ENCODE results near the gene MSRB3.
"Not testable (repeated sequence)": the region's sequence is repeated elsewhere in the genome, so short reads cannot be mapped to it uniquely, and the experiment has no call there.

The MSRB3 gene

DNA sequence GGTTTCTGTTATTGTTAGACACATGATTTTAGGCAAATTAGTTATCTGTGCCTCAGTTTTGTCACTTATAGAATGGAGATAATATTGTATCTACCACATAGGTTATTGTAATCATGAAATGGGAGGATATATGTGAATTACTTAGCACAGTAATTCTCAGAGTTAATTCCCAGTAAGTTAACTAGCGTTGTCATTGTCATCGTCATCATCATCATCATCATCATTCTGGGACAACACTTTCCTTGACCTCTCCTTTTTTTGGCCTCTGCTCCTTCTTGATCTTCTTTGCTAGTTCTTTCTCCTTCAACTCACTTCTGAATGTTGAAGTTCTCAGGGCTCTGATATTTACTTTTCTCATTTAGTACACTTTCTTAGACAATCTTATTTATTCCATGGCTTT lies 13.8 kb downstream of the MSRB3 start:
- DNase-seq: no peak

DNA sequence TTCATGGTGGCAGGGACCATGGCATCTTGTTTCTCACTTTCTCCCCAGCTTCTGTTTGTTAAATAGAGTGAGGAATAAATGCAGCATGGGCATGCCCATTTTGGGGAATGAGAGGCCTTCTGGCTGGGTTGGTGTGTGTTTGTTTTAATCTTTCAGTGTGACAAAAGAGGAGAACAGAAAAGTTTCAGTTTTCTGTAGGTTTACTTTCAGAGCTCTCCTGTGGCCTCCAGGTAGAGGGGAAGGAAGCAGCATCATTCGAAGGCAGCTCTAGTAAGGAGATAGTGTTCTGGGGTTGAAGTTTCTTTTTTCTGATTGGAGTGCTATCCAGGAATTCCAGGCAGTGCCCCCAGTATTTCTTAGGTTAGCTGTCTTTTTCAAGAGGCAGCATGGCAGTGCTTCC lies 15.3 kb downstream of the MSRB3 start:
- no peak for DNase-seq

DNA sequence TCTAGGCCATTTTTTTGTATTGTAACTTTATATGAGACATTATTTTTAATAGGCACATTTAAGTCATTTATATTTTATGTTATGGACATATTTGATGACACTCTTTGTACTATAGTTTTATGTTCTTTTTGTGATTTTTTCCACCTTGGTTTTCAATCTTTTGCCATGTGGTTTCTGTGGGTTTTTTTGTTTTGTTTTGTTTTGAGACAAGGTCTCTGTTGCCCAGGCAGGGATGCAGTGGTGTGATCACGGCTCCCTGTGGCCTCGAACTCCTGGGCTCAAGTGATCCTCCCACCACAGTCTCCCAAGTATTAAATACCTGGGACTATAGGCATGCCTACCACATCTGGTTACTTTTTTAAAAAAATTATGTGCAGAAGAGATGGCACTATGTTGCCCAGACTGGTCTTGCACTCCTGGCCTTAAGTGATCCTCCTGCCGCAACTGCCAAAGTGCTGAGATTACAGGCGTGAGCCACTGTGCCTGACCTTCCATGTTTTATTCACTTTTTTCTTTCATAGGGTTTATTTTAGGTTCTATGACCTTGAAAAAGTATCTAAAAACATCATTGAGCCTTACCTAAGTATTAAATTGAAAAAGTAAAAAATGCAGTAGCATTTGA lies 16.3 kb downstream of the MSRB3 start:
- DNase-seq: no peak

DNA sequence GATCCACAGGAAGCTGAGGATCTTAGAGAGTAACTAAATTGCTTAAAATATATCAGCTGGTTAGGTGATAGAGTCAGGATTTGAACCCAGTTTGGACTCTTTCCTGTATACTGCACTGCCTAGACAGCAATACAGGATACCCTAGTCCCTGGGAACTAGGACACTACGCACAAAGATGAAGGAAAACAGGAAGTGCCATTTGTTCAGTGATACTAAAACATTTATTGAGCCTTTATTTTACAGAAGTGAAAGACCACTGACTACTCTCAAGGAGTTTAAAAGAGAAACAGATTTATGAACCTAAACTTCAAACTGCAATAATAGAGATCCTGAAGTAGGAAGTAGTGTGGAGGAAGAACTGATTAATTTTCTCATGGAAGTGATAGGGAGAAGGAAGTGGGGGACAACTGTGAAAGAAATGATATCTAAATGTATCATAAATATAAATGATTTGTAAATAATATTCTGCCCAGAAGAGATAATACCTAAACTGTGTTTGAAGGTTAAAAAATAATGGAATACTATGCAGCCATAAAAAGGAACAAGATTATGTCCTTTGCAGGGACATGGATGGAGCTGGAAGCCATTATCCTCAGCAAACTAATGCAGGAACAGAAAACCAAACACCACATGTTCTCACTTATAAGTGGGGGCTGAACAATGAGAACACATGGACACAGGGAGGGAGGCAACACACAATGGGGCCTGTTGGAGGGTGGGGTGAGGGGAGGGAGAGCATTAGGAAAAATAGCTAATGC lies 18.2 kb downstream of the MSRB3 start:
- no peak for DNase-seq

DNA sequence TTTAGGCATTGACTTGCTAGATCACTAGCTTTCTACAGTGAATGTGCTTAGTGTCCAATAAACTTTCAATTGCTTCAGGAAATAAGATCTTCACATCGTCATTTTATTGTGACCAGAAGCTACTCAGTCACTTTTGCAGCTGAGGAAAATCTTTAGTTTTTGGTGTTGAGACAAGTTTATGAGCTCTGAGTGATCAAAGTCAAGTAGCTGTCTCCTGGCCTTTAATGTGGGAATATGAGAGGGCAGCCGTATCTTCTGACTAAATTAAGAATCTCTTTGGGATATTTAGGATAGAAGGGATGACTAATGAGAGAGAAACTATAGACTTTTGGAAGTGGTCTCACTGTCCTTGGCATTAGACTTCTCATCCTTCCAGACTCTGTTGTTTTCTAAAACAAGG lies 21.6 kb downstream of the MSRB3 start:
- no peak for DNase-seq

DNA sequence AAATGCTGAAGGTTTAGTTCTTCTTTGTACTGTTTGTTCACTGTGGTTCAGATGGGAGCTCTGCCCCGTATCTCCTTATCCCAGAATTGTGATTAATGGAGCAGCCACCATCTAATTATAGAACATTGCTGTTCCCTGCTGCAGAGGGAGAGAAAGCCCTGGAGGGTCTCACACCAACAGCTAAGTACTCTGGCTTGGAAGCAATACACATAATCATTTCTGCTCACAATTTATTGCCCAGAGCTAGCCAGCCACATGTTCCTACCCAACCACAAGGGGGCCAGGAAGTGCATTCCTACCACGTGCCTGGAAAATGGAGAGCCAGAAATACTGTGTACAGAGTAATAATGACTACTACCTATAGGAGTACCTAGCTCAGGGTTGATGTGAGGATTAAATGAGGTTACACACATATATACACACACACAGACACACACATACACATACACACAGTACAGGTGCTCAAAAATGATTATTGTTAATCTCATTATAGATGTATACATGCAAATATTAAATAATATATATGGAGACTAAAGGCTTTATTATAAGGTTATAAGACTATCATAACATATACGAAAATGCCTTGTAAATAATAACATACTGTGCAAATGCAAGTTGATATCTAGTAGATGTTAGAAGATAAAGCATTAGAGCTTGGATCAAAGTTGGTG lies 22.3 kb downstream of the MSRB3 start:
- DNase-seq: no peak

DNA sequence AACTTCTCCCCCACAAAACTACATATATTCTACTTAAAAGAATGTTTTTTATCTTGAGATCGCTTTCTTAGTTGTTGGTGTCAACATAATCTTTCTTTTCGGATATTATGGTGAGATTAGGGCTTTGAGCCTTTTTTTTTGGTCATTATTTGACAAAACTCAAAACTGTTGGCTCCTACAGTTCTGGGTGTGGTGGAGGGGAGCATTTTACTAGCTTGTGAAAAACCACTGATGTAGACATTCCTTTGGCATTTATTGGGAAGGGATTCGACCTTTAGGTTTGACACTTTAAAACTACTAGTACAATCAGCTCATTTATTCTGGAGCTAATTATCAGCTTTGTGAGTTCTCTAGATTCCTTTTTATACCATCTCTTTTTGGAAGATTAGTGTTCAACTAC lies 24.4 kb downstream of the MSRB3 start:
- DNase-seq: no peak

DNA sequence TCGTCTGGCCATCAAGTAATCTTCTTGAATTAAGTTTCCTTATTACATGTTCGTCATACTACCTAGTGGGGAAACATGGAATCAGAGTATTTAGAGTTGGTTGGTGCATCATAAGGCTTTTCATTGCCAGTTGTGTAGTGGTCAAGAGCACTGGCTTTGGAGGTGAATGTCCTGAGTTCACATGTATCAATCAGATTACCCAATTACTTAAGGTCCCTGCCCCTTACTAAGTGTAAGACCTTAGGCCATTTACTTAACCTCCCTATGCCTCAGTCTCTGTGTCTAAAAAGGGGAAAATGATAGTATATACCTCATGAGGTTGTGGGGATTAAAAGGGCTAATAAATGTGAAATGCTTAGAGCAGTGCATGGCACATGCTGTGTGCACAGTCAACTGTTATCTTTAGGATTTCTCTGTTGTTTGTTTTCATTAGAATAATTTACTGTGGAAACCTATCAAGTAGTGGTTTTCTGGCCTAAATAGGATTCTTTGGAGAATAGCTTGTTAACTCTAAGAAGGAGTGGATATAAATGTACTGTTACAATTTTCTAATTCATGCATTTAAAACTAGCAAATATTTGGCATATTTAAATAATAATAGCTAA lies 27.0 kb downstream of the MSRB3 start:
- DNase-seq: no peak

DNA sequence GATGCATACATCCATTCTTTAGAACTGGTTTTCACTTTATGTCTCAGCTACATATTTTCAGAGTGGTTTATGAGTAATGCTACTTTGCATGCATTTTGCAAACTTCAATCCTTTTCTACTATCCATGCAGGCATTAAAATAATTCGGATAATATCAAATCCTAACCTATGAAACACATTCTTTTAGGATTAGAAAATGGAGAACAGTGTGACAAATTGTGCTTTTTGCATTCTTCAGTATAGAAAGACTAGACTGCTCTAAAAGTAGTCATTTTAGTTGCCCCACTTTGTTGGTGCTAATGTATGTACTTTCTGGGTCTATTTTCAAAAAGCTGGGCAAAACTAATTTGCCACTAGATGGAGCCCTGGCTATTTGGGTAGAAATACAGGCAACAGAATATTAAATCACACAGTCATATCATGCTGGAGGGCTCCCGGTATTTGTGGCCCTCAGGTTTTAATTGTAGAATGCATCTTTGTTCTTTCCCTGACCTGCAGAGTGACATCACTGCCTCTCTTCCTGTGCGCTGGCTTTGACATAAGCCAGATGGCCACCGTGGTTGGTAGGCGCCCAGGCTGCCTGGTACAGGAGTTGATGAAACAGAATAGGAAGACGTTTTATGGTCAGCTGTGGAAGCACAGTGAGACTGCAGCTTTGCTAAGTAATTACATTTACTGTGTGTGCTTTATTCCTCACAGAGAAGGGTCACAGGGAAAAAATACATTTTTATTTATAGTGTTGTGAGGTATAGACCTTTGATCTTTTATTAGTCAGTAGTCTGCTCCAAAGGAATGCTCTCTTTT lies 28.1 kb downstream of the MSRB3 start:
- no peak for DNase-seq

DNA sequence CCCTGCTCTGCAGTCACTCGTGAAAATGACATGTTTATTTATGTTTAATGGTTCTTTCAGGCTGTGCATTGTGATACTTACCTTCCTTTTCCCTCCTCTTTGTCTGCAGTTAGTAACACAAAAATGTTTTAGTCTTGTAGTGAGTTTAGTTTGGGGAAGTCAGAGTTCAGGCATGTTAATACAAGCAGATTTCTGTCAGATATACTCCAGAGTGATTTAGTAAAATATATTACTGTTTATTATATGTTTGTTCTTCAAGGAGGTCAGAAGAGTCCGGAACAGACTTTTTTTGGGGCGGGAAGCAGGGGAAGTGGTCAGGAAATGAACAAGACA lies 28.7 kb downstream of the MSRB3 start:
- DNase-seq: no peak

DNA sequence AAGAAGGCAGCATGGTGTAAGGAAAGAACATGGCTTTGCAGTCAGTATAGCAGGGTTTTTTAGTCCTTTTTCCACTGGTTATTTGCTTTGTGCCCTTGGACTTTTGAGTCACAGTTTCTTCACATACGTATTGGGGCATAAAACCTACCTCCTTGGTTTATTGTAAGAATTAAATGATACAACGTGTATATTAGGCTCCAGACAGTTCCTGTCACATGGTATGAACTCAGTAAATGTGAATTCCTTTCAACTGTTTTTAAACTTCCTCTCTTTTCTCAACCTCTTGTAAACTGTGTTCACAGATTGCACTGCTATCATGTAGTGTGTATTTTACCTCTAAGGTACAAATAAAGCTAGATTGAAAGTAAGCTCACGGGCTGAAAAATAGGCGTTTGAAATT lies 29.5 kb downstream of the MSRB3 start:
- no peak for DNase-seq

DNA sequence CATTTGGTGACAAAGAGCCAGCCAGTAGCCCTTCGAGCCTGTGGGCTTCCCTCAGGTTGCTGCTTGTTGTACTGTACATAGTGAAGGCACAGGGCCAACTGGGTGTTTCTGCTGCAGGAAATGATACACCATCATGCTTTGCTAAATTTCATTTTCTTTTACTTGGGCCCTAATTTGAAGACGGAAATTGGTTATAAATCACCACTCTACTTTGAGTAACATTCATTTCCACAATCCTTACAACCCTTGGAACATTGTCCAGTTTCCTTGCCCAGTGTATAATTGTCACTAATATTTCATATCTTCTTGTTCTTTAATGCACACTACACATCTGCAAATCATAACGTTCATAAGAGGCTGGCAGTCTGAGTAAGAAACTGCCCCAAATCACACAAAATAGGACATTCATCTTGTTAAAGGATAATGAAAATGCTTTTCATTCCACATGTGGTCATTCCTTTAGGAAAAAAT lies 30.2 kb downstream of the MSRB3 start:
- DNase-seq: no peak

DNA sequence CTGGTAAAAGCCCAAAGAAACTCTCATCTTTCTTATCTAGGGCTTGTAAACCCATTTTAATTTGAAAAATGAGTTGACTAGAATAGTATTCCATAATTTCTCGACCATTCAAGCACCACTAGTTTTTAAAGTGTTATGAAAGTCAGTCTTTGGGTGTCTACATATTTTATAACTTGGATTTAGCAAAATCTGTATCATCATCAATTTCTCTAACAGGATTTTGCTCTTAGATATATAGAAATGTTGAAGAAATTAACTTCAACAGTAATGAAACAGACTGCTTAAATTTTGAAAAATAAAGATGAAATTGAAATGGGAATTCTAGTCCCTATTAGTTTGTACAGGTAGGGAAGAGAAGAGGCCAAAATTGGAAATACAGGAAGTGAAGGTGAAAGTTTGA lies 32.8 kb downstream of the MSRB3 start:
- no peak for DNase-seq

DNA sequence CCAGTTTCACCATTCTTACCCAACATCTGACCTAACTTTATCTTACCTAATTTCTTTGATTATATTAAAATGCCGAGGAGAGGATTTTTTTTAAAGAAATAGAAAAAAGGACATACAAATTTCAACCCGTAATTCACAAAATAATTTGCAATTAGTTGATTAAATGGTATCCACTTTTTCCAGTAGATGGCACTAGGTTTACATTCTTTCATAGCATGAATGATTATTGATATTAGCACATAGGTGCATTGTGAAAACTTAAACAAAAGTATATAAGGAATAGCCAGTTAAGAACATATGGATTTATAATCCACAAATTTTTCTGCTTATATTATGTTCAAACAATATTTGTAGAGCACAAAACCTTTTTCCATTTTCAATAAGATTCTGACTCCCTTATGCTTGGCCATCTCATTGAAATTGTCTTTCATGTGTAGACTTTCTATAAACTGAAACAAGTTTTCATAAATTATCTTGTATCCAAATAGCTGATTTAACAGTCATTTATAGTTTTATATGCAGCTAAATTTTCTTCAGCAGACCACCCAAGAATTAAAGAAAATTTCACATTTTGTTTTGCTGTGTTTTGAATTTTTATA lies 35.3 kb downstream of the MSRB3 start:
- DNase-seq: no peak

DNA sequence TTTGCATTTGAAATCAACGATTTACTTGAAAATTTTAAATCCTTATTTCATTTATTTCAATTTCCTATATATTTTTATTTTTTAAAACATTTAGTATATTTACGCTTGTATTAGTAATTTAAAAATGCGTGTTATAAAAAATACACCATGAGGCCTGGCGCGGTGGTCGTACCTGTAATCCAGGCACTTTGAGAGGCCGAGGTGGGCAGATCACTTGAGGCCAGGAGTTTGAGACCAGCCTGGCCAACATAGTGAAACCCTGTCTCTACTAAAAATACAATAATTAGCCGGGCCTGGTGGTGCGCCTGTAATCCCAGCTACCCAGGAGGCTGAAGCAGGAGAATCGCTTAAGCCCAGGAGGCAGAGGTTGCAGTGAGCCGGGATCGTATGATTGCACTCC lies 36.8 kb downstream of the MSRB3 start:
- not testable (repeated sequence) for DNase-seq

DNA sequence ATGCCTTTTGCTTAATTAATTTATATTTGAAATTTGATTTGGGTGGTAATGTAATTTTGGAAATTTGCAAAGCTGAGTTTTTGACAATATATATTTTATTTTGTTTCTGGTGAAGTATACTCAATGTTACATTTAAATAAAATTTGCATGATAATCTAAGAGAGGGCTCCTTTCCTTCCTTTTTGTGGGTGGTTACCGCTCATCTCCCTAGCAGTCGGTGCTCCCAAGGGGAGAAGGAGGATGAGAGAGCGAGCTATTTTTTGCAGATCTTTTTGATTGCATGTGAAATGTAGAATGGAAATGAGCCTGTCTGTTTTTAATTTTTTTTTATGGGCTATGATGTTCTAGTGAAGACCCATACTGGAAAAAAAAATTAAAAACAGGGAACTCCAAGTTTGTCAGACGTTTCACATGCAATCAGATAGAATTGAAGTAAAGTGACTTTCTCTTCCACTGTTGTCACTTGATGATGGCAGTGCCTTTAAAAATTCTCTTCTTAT lies 39.8 kb downstream of the MSRB3 start:
- DNase-seq: no peak

DNA sequence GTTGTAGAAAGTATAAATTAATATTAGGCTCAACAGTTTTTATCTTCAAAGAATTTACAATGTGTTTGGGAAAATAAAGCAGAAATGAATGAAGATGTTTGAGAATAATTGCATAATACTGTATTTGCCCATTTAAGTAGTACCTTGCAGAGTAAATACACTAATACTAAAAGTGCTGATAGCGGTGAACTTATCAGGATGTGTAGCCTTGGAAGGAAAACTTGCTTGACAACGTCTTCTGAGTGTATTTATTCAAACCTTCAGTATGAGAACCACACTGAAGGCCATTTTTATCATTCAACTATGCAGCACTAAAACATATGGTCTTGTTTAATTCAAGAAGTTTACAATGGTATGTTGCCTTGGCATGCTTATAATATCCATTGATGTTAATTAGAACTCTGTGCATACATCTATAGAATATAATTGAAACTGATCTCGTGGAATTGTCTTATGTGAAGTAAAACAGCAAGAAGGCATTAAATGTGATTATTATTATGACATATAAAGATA lies 41.3 kb downstream of the MSRB3 start:
- no peak for DNase-seq

DNA sequence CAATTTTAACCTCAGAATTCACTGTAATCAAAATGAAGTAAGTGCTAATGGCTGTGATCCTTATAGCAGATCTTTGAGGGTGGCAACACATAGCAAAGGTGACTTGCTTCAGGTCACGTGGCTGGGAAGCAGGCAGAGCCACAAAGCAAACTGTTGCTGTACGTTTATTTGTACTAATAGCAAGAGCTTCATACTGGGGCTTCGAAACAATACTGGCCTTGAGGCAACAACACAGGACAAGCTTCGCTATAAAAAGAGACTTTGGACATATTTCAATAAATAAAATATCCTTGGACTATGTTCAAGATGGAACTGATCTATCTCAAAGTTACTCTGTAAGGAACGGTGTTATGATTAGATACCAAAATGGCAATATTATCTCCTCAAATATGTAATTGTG lies 44.6 kb downstream of the MSRB3 start:
- no peak for DNase-seq

DNA sequence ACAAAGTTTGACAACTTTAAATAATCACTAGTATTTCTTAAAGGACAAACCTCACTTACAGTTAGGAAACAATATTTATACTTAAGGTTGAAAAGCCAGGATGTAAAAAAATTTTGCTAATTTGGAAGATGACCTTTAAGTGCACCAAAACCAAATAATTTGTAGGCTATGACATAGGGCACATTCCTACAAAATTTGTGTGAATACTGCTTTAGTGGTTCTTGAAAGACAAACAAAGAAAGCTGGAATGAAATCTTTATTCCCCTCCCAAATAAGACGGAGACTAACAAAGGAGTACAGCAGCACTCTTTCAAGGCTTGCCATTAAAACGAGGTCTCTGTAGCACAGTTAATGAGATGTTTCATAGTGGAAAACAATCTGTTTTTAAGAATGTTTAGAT lies 45.6 kb downstream of the MSRB3 start:
- no peak for DNase-seq

DNA sequence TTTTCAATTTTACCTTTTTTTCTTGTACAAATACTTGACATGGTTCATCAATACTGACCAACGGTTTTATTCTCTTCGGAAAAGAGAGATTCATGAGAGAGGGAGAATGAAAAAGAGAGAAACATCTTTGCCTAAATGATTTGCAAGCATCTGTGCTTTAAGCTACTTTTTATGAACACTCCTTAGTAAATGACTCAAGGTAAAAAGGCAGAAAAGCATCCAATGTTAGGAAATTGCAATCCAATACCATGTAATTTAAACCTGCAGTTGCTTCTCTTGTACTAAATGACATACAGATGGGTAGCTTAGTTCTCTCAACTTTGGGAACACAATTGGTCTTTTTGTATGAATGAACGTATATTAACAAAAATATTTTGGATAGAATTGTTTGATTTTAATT lies 46.1 kb downstream of the MSRB3 start:
- no peak for DNase-seq

DNA sequence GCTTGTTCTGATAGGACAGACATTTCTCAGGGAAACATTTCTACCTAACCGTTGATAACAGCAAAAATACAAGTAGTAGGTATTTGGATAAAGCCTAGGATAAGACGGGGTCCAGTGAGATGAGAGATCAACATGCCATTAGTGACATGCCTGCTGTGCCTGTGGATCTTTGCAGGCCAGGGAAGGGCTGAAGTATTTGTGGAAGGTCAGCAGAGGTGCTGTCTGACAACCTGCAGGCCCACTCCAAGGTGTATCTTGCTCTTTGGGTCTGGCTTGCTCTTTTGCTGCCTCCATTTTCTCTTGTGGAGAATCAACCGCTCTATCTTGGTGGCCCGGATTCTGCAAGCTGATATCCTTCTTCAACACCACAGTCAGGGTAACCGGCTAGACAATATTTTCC lies 46.7 kb downstream of the MSRB3 start:
- no peak for DNase-seq

DNA sequence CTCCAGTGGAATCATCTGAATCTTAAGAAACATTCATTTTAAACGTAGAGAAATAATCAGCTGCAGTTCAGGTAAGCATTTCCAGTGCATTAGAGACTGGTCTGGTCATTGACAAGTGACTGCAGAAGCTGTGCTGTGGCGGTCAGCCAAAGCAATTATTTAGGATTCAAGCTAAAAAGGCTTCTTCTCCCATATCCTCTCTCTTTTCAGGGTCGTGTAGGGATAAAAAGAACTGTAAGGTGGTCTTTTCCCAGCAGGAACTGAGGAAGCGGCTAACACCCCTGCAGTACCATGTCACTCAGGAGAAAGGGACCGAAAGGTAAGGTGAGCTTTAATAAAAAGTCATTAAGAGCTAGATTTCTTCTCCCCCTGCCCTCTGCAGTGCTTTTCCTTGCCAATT lies 48.1 kb downstream of the MSRB3 start:
- no peak for DNase-seq
